OCI-LY3 (cell line): ENCODE data around the gene TMEM26.

Source experiments
- H2AFZ ChIP-seq: fragments of 200-600, 300-600 bp; shearing (Covaris generic); 2 replicates; pipeline ENCODE4 v1.6.0; 2014; ENCODE audit warnings: antibody characterized with exemption, low read depth, low read length
- H3K27ac ChIP-seq: fragments of 200-600, 300-600 bp; sonication (generic); 2 replicates; pipeline ENCODE4 v1.5.1; 2014; ENCODE audit warnings: mild to moderate bottlenecking, low read length, moderate library complexity, mixed read lengths
- H3K27me3 ChIP-seq: fragments of 200-600, 300-600 bp; sonication (generic); 2 replicates; pipeline ENCODE4 v1.6.1; 2014; ENCODE audit warnings: low read depth, low read length, mixed read lengths
- H3K36me3 ChIP-seq: fragments of 200-600, 300-600 bp; sonication (generic); replicated peaks from 2 replicates; pipeline ENCODE3; 2014; ENCODE audit warnings: low read depth, low read length, mixed read lengths
- H3K4me1 ChIP-seq: fragments of 300-600, 200-600 bp; sonication (generic); 2 replicates; pipeline ENCODE4 v1.6.1; 2014; ENCODE audit warnings: low read length, mixed read lengths
- H3K4me2 ChIP-seq: fragments of 200-600, 300-600 bp; sonication (generic); 2 replicates; pipeline ENCODE4 v1.6.1; 2014; ENCODE audit warnings: low read length, mixed read lengths
- H3K4me3 ChIP-seq: fragments of 300-600, 200-600 bp; sonication (generic); 2 replicates; pipeline ENCODE4 v1.5.1; 2014; ENCODE audit warnings: antibody characterized with exemption, mild to moderate bottlenecking, low read length, moderate library complexity
- H3K79me2 ChIP-seq: fragments of 300-600, 200-600 bp; shearing (Covaris generic); 2 replicates; pipeline ENCODE4 v1.6.1; 2014; ENCODE audit warnings: mild to moderate bottlenecking, low read length, mixed read lengths
- H3K9ac ChIP-seq: fragments of 300-600, 200-600 bp; shearing (Covaris generic); 2 replicates; pipeline ENCODE4 v1.6.0; 2014; ENCODE audit warnings: mild to moderate bottlenecking, low read length, moderate library complexity
- H3K9me3 ChIP-seq: fragments of 200-600, 300-600 bp; shearing (Covaris generic); 2 replicates; pipeline ENCODE4 v1.6.1; 2014; ENCODE audit warnings: low read length, mixed read lengths; ENCODE audit not compliant: insufficient read depth
- H4K20me1 ChIP-seq: fragments of 200-600, 300-600 bp; sonication (generic); 2 replicates; pipeline ENCODE4 v1.6.1; 2016; ENCODE audit warnings: low read length, mixed read lengths; ENCODE audit not compliant: insufficient read depth
- CTCF ChIP-seq: fragments of 200-600, 300-600 bp; sonication (generic); IDR thresholded peaks from 2 replicates; pipeline ENCODE4 v1.5.1; 2014; ENCODE audit warnings: antibody characterized with exemption, low read length, low read depth
- EZH2phosphoT487 ChIP-seq: fragments of 200-600 bp; shearing (Covaris generic); IDR thresholded peaks from 2 replicates; pipeline ENCODE4 v1.6.1; 2018; ENCODE audit warnings: antibody characterized with exemption, mixed run types, low read depth

Gene TMEM26

GRCh38 chr10:61406736-61407135 is 46.4 kb downstream of the TMEM26 start:
- H3K4me2 ChIP-seq, result no peak overlapping the region
- H4K20me1 ChIP-seq, result no peaks in the 10 kb centered on the region
- no peak for TF ChIP-seq CTCF
- no peak for TF ChIP-seq EZH2phosphoT487
- H3K4me1 ChIP-seq, result no peaks in the 10 kb centered on the region
- no peaks in the 10 kb centered on the region for H3K27me3 ChIP-seq
- H3K4me3 ChIP-seq, result no peak overlapping the region
- no peak overlapping the region for H3K27ac ChIP-seq
- no peak overlapping the region for H2AFZ ChIP-seq
- no peak overlapping the region for H3K9ac ChIP-seq
- H3K79me2 ChIP-seq, result no peaks in the 10 kb centered on the region
- no peaks in the 10 kb centered on the region for H3K9me3 ChIP-seq
- H3K36me3 ChIP-seq, result no peaks in the 10 kb centered on the region

- no peak for TF ChIP-seq EZH2phosphoT487
- no peak for TF ChIP-seq CTCF
- Histone ChIP-seq H4K20me1 (no peaks in the 10 kb centered on the region), H3K4me3 (no peak overlapping the region), H3K9ac (no peak overlapping the region), H3K27me3 (no peaks in the 10 kb centered on the region), H3K9me3 (no peaks in the 10 kb centered on the region), H3K4me2 (no peak overlapping the region), H2AFZ (no peak overlapping the region), H3K4me1 (no peaks in the 10 kb centered on the region), H3K36me3 (no peaks in the 10 kb centered on the region), H3K27ac (no peak overlapping the region), H3K79me2 (no peaks in the 10 kb centered on the region)
Measured at GRCh38 chr10:61406242-61406641, 46.9 kb downstream of the TMEM26 start.

- H3K9me3 ChIP-seq, result no peaks in the 10 kb centered on the region
- no peaks in the 10 kb centered on the region for H3K4me1 ChIP-seq
- H4K20me1 ChIP-seq, result no peaks in the 10 kb centered on the region
- no peak overlapping the region for H3K4me2 ChIP-seq
- no peak overlapping the region for H3K4me3 ChIP-seq
- no peak overlapping the region for H3K9ac ChIP-seq
- H3K36me3 ChIP-seq, result no peaks in the 10 kb centered on the region
- no peak for TF ChIP-seq CTCF
- no peak for TF ChIP-seq EZH2phosphoT487
- no peak overlapping the region for H2AFZ ChIP-seq
- no peak overlapping the region for H3K27ac ChIP-seq
- H3K27me3 ChIP-seq, result no peaks in the 10 kb centered on the region
- H3K79me2 ChIP-seq, result no peaks in the 10 kb centered on the region
Measured at GRCh38 chr10:61404751-61405150, 48.4 kb downstream of the TMEM26 start.

- no peaks in the 10 kb centered on the region for H3K36me3 ChIP-seq
- no peak overlapping the region for H3K4me2 ChIP-seq
- no peaks in the 10 kb centered on the region for H4K20me1 ChIP-seq
- H3K4me1 ChIP-seq, result peaks cover 20% of the 10 kb centered on the region
- no peak overlapping the region for H3K27ac ChIP-seq
- no peak overlapping the region for H3K4me3 ChIP-seq
- no peak overlapping the region for H3K9ac ChIP-seq
- TF ChIP-seq EZH2phosphoT487 (no peak), CTCF (no peak)
- H3K27me3 ChIP-seq, result no peaks in the 10 kb centered on the region
- H3K79me2 ChIP-seq, result no peaks in the 10 kb centered on the region
- no peaks in the 10 kb centered on the region for H3K9me3 ChIP-seq
- H2AFZ ChIP-seq, result no peak overlapping the region
Measured at GRCh38 chr10:61400524-61400923, 52.7 kb downstream of the TMEM26 start.
